ENCODE data around the gene CCDC149. TPM values are rescaled to one million over a fixed set of nuclear protein-coding genes. Genes with fewer than 3 reads are reported as not detected.

The CCDC149 gene
- polyA plus RNA-seq, 2 of the 4 experiments (the other 2 are of a cell fraction): 1.4 to 2.8 TPM

GRCh38 chr4:24892278-24892677 is 20.6 kb downstream of the CCDC149 start:
- CTCF ChIA-PET: no interaction called here
- FAIRE-seq: no peak
- Histone ChIP-seq H3K27ac (no peak overlapping the region), H3K4me2 (no peak overlapping the region), H3K9me3 (no peaks in the 10 kb centered on the region), H3K4me3 (no peak overlapping the region), H3K4me1 (no peaks in the 10 kb centered on the region)
- no peak for TF ChIP-seq BCL3 (IDR thresholded peaks at IDR 0.05)
- TF ChIP-seq ZC3H11A (IDR thresholded peaks at IDR 0.05): no peak
- no peak for TF ChIP-seq PHF8 (IDR thresholded peaks at IDR 0.05; ENCODE audit: borderline replicate concordance, low read depth)
- no peak for TF ChIP-seq HOXB13 (CRISPR knock-in tag; IDR thresholded peaks at IDR 0.05; ENCODE audit: low read depth)
- TF ChIP-seq CBX8 (IDR thresholded peaks at IDR 0.05): no peak
- no peak for TF ChIP-seq ATOH8 (CRISPR knock-in tag; IDR thresholded peaks at IDR 0.05; ENCODE audit: low read depth)
- no peak for TF ChIP-seq GATA3 (IDR thresholded peaks at IDR 0.05; ENCODE audit: borderline replicate concordance)
- TF ChIP-seq NPAS2 (CRISPR knock-in tag; IDR thresholded peaks at IDR 0.05; ENCODE audit: borderline replicate concordance): no peak
- no peak for TF ChIP-seq HEYL (CRISPR knock-in tag; IDR thresholded peaks at IDR 0.05)
- no peak for TF ChIP-seq ZSCAN20 (CRISPR knock-in tag; IDR thresholded peaks at IDR 0.05)
- TF ChIP-seq TP53 (CRISPR knock-in tag; IDR thresholded peaks at IDR 0.05): no peak
- TF ChIP-seq CEBPB (IDR thresholded peaks at IDR 0.05): no peak
- no peak for TF ChIP-seq NFE2L2 (conservative IDR thresholded peaks at IDR 0.05; ENCODE audit: low read length)
- no peak for TF ChIP-seq CHD4 (IDR thresholded peaks at IDR 0.05; ENCODE audit: borderline replicate concordance)
- no peak for TF ChIP-seq RCOR1 (IDR thresholded peaks at IDR 0.05; ENCODE audit: low read depth, low read length)
- POLR2A ChIA-PET: no interaction called here
- WGBS (ENCODE audit: missing lambda C conversion rate): 81% methylated on average over 2 of the region's 2 CpGs
- DNase-seq (ENCODE audit: low read depth in 1 of 2, low spot score in 1 of 2): no peak
- ATAC-seq: no peak

GRCh38 chr4:24890561-24891126 is 22.2 kb downstream of the CCDC149 start:
- Histone ChIP-seq H3K4me1 (no peaks in the 10 kb centered on the region), H3K4me3 (no peak overlapping the region), H3K27ac (no peak overlapping the region), H3K4me2 (no peak overlapping the region), H3K9me3 (no peaks in the 10 kb centered on the region)
- FAIRE-seq: no peak
- no peak for ATAC-seq
- ChIA-PET POLR2A (no interaction called here), CTCF (no interaction called here)
- DNase-seq (ENCODE audit: low read depth in 1 of 2, low spot score in 1 of 2): no peak
- 72% methylated on average over 6 of the region's 6 CpGs for WGBS (ENCODE audit: missing lambda C conversion rate)
- TF ChIP-seq MAZ (IDR thresholded peaks at IDR 0.05; ENCODE audit: borderline replicate concordance, low read depth, low read length) (no peak), HES2 (IDR thresholded peaks at IDR 0.05) (no peak), HMGXB4 (CRISPR knock-in tag; IDR thresholded peaks at IDR 0.05; ENCODE audit: borderline replicate concordance) (no peak), MYC (IDR thresholded peaks at IDR 0.05; ENCODE audit: borderline replicate concordance, low read length) (no peak), POLR2AphosphoS2 (conservative IDR thresholded peaks at IDR 0.05; ENCODE audit: low read length) (no peak), REST (IDR thresholded peaks at IDR 0.05) (no peak), RCOR1 (IDR thresholded peaks at IDR 0.05; ENCODE audit: low read depth, low read length) (no peak), JUNB (IDR thresholded peaks at IDR 0.05) (no peak), RNF2 (IDR thresholded peaks at IDR 0.05; ENCODE audit: borderline replicate concordance, low read depth) (no peak), ZFP36 (IDR thresholded peaks at IDR 0.05; ENCODE audit: borderline replicate concordance, partially characterized antibody) (no peak), PHF8 (IDR thresholded peaks at IDR 0.05; ENCODE audit: borderline replicate concordance, low read depth) (no peak), HOXA7 (CRISPR knock-in tag; IDR thresholded peaks at IDR 0.05) (no peak), KDM1A (IDR thresholded peaks at IDR 0.05; ENCODE audit: low read depth) (no peak), TFCP2L1 (CRISPR knock-in tag; IDR thresholded peaks at IDR 0.05) (no peak), HOXB13 (CRISPR knock-in tag; IDR thresholded peaks at IDR 0.05; ENCODE audit: low read depth) (no peak), ELK1 (IDR thresholded peaks at IDR 0.05; ENCODE audit: low read depth, low read length) (no peak)
